ENCODE data around the gene KIAA1671. TPM values are rescaled to one million over a fixed set of nuclear protein-coding genes. Genes with fewer than 3 reads are reported as not detected.
"Not testable (repeated sequence)": the region's sequence is repeated elsewhere in the genome, so short reads cannot be mapped to it uniquely, and the experiment has no call there.

The KIAA1671 gene
- total RNA-seq, 1 donor from 2014 or later: 11.5 TPM

- not testable (repeated sequence) for H3K9ac ChIP-seq (ENCODE audit: low read depth in 1 of 3, low read length in 3 of 3); H3K36me3 ChIP-seq (ENCODE audit: control insufficient read depth in 3 of 3, insufficient read depth in 3 of 3, low read length in 3 of 3); H3K9me3 ChIP-seq (ENCODE audit: control insufficient read depth in 3 of 3, low read length in 3 of 3); H3K27ac ChIP-seq (ENCODE audit: low read depth, low read length); H3K4me1 ChIP-seq (ENCODE audit: control insufficient read depth in 3 of 3, insufficient read depth in 3 of 3, low read length in 3 of 3); H3K4me3 ChIP-seq (ENCODE audit: low read length in 3 of 3)
- peaks cover 14 to 17% (median 16%) of the 10 kb centered on the region in 3 donors for H3K27me3 ChIP-seq (ENCODE audit: control insufficient read depth in 3 of 3, insufficient read depth in 3 of 3, low read length in 3 of 3)
Measured at GRCh38 chr22:25238058-25238457, 285.5 kb downstream of the KIAA1671 start.

Small RNA genes within 50 kb of the gene (small RNA-seq; reads per million reads assigned to genes)
- not detected for gene Z99916.2

Other genes with a start within 250 kb of the KIAA1671 start
- not detected for gene PIWIL3, start 178.0 kb upstream of the KIAA1671 start, total RNA-seq
- under 0.01 TPM for gene SGSM1, start 146.5 kb upstream of the KIAA1671 start, total RNA-seq
- not detected for gene LHFPL7, start 6.0 kb upstream of the KIAA1671 start, total RNA-seq
- not detected for gene CRYBB3, start 247.1 kb downstream of the KIAA1671 start, total RNA-seq